Measurements from ENCODE around the gene LACRT. TPM values are rescaled to one million over a fixed set of nuclear protein-coding genes. Genes with fewer than 3 reads are reported as not detected.

The LACRT gene
- total RNA-seq, 3 donors from 2014 or later: not detected

- Histone ChIP-seq H3K9me3 (no peaks in the 10 kb centered on the region), H3K4me1 (ENCODE audit: low read depth) (no peaks in the 10 kb centered on the region), H3K4me3 (no peak overlapping the region), H3K36me3 (ENCODE audit: low read depth) (no peaks in the 10 kb centered on the region)
- intact Hi-C loops (cut with DNase I, micrococcal nuclease): no loop called here
- ATAC-seq (peak; percentile 65), DNase-seq (peak in 2 of 3 donors; percentile 64 to 82)
- peak; percentile 66 for TF ChIP-seq CTCF (IDR thresholded peaks at IDR 0.05)
These were observed 38.2 kb downstream of the LACRT start for GRCh38 chr12:54596526-54596946.

DNA sequence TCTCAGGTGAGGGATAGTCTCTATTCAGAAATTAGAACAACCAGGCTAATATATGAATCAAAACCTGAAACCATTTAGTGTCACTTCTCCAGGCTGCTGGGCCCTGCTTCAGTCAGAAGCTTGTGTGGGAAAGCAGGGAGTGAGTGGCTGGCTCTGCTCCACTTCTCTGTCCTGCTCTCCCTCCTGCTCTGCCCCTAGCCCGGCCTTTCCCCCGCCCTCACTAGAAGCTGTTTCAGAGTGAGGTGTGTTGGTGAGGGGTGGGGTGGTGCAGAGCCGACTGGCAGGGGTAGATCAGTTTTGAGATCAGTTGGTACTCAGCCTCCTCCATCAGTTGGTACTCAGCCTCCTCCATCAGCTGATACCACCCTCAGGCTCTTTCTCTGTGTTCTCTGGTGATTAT lies 39.2 kb downstream of the LACRT start:
- H3K4me1 ChIP-seq (ENCODE audit: low read depth): no peaks in the 10 kb centered on the region
- DNase-seq (no peak), ATAC-seq (no peak)
- intact Hi-C loops (cut with DNase I, micrococcal nuclease): no loop called here
- no peaks in the 10 kb centered on the region for H3K36me3 ChIP-seq (ENCODE audit: low read depth)
- no peak for TF ChIP-seq CTCF (IDR thresholded peaks at IDR 0.05)
- H3K4me3 ChIP-seq: no peak overlapping the region
- no peaks in the 10 kb centered on the region for H3K9me3 ChIP-seq

DNA sequence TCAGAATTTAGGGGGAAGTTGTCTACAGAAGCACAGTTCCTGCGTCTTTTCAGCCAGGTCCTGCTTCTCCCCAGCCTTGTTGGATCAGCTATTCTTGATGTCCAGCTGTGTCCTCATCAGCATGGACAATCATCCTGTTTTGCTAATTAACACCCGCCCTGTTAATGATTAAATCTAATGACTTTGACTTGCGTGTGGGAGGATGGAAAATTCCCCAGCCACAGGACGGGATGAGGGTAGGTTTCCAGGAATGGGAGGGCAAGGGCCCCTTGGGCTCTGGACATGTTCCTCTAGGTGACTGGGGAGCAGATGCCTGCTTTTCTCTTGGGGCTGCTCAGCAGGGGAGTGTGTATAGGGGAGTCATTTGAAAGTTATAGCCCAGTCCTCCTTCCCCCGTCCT lies 41.0 kb downstream of the LACRT start:
- intact Hi-C loops (cut with DNase I, micrococcal nuclease): no loop called here
- no peaks in the 10 kb centered on the region for H3K4me1 ChIP-seq (ENCODE audit: low read depth)
- no peak for TF ChIP-seq CTCF (IDR thresholded peaks at IDR 0.05)
- no peaks in the 10 kb centered on the region for H3K9me3 ChIP-seq
- no peak for DNase-seq
- H3K4me3 ChIP-seq: no peak overlapping the region
- H3K36me3 ChIP-seq (ENCODE audit: low read depth): no peaks in the 10 kb centered on the region
- ATAC-seq: no peak

DNA sequence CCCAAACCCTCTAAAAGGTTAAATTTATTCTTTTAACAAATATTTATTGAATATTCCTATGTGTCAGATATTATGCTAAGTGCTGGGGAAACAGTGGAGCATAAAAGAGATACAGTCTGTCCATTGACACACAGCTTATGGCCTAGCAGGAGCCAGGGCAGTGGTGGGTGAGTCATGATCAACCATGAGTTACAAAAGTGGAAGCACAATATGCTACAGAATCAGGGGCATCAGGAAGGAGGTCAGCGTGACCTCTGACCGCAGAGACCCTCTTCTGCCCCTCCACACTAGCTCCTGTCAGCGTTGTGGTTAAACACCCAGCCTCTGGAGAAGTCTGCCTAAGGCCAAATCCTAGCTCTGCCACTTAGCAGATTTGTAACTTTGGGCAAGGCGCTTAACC lies 41.6 kb downstream of the LACRT start:
- no peak for TF ChIP-seq CTCF (IDR thresholded peaks at IDR 0.05)
- no peaks in the 10 kb centered on the region for H3K36me3 ChIP-seq (ENCODE audit: low read depth)
- H3K9me3 ChIP-seq: no peaks in the 10 kb centered on the region
- no peak overlapping the region for H3K4me3 ChIP-seq
- ATAC-seq: no peak
- H3K4me1 ChIP-seq (ENCODE audit: low read depth): peaks cover 2% of the 10 kb centered on the region
- intact Hi-C loops (cut with DNase I, micrococcal nuclease): no loop called here
- no peak for DNase-seq

- no peak for DNase-seq
- Histone ChIP-seq H3K9me3 (no peaks in the 10 kb centered on the region), H3K4me1 (ENCODE audit: low read depth) (peaks cover 5% of the 10 kb centered on the region), H3K4me3 (no peak overlapping the region), H3K36me3 (ENCODE audit: low read depth) (no peaks in the 10 kb centered on the region)
- no peak for ATAC-seq
- intact Hi-C loops (cut with DNase I, micrococcal nuclease): no loop called here
- no peak for TF ChIP-seq CTCF (IDR thresholded peaks at IDR 0.05)
These were observed 42.4 kb downstream of the LACRT start for GRCh38 chr12:54592316-54592715.

- Histone ChIP-seq H3K36me3 (ENCODE audit: low read depth) (no peaks in the 10 kb centered on the region), H3K4me3 (no peak overlapping the region), H3K4me1 (ENCODE audit: low read depth) (peaks cover 5% of the 10 kb centered on the region), H3K9me3 (no peaks in the 10 kb centered on the region)
- DNase-seq: no peak
- intact Hi-C loops (cut with DNase I, micrococcal nuclease): no loop called here
- ATAC-seq: no peak
- no peak for TF ChIP-seq CTCF (IDR thresholded peaks at IDR 0.05)
These were observed 43.6 kb downstream of the LACRT start for GRCh38 chr12:54590978-54591591.
